NCI-H146 treated with DMSO at 0.1 percent for 48 hours (cell line): Measurements from ENCODE around the gene CLCN1.
"Not testable (repeated sequence)": the region's sequence is repeated elsewhere in the genome, so short reads cannot be mapped to it uniquely, and the experiment has no call there.

Experiments
- DNase-seq: peaks from one replicate; lab custom pipeline; 2025; ENCODE audit not compliant: unreplicated experiment; lab: John Stamatoyannopoulos, UW

The CLCN1 gene

DNA sequence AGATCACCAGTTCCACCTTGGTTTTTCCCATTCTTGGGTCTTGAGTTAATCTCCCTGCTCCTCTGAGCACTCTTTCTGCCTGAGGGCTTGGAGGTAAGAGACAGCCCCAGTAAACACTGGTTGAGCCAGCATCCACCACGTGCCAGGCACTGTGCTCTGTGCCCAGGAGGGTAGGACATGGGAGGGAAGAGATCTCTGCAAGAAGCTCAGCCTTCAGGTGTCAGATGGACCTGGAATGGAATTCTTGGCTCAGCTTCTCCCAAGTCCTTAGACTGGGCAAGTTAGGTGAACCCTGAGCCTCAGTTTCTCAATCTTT is 67.7 kb downstream of the CLCN1 start:
- DNase-seq, result no peak

DNA sequence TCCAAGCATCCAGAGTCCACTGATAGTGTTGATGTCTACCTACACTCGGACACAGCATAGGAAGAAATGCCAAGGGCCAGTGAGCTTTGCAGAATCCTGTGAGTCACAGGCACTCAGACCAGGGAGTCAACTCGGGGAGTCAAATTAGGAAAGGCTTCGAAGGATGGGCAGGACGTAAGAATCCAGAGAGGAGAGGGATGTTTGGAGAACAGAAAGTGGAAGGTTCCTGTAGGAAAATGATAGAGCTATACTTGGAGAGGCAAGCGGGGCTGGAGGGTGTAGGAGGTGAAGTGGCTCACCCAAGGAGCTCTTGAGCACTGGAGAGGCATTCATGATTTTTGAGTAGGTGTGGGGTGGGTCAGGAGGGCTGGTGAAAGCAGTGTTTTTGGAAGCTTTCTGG is 68.2 kb downstream of the CLCN1 start:
- no peak for DNase-seq

DNA sequence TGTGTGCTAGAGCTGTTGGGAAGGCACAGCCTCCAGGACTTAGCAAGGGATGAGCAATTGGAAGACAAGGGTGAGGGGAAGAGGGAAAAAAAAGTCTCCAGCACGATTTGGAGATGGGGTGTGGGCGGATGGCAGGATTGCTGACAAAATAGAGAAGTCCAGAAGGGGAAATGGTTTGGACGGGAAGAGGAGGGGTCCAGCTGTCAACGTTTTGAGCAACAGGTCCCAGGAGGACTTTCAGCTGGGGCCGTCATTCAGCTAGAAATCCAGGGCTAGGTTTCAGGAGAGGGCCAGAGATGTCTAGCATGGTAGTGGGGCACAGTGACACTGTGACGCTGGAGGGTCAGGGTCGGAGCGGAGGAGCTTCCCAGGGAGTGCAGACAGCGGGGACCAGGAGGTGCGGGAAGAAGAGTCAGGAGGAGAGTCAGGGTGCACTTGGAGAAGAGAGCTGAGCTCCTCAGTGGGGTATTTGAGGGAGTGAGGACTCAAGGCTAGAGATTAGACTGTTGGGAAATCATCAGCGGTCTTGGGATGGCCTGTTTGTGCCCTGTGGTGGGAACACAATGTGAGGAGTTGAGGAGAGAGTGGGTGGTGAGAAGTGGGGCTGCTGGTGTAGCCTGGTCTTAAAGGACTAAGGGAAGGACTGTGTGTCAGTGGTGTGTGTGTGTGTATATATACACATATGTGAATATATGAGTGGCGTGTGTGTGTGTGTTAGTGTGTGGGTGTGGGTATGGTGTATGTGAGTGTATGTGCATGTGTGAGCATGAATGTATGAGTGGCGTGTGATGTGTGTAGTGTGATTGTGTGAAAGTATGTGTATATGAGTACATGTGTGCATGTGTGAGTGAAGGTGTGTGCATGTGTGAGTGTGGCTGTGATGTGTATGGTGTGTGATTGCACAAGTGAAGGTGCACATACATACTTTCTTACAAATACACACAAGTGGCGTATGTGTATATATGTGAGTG is 69.0 kb downstream of the CLCN1 start:
- no peak for DNase-seq

DNA sequence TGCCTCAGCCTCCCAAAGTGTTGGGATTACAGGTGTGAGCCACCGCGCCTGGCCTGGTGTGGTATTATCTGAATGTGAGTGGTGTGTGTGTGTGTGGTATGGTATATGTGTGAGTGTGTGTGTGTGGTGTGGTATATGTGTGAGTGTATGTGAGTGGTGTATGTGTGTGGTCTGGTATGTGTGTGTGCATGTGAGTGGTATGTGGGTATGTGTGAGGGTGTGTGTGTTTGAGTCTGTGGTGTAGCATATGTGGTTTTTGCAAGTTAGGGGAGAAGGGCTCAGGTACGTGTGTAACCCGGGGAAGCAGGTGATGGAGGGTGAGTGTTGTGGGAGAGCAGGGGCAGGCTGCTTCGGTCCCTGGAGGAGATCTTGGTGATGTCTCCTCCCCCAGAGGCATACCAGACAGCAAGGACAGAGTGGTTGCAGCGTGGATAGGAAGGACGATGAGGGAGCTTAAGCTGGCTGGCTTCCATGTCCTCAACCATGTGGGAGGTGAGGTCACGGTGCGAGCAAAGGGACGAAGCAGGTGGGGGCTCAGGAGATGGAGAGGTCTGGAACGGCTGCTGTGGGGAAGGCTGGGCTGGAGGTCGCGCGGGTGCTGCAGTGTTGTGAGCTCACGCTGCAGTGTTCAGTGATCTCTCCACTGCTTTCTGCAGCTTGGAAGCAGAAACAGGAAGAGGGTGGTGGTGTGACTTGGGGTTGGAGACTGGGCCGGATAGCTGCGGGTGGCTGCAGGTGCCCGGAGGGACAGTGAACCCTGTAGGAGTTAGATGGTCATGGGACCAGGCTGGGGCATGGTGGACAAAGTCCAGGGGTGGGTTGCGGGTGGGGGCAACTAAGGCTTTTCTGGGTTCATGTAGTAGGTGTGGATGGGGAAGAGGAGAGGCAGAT is 70.2 kb downstream of the CLCN1 start:
- DNase-seq, result no peak

DNA sequence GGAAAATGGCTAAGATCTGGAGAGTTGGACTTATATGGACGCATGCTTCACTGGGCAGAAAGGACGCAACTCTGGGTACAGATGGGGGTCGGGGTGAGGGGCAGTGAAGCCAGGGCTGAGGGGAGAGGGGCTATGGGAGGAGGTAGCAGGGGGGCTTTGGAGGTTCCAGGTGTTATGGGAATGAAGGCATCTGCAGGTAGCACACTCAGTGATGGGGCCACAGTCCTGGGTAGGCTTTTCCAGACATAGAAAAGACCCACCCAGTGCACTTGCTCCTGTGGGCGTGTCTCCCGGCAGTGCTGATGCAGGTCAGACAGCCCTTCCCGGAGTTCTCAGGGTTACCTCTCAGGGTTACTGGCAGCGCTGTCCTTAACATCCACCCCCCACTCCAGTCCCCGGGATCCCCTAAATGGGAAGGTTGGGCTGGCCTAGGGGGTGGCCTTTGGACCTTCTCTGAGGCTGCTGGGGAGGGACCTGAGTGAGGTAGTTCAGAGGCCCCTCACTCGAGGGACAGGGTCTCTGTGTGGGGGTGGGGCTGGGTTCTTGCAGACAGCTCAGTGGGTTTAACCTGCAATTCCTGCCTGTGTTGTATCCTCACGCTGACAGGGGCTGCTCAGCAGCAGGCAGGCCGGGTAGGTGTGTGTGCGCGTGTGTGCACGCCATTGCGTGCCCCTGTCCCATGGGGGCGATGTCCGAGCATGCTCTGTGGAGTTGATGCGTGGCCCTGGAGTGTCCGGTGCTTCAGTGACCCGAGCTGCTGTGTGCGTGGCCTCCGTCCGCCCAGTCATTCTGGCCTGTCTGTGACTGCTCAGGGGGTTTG is 71.5 kb downstream of the CLCN1 start:
- DNase-seq, result no peak

DNA sequence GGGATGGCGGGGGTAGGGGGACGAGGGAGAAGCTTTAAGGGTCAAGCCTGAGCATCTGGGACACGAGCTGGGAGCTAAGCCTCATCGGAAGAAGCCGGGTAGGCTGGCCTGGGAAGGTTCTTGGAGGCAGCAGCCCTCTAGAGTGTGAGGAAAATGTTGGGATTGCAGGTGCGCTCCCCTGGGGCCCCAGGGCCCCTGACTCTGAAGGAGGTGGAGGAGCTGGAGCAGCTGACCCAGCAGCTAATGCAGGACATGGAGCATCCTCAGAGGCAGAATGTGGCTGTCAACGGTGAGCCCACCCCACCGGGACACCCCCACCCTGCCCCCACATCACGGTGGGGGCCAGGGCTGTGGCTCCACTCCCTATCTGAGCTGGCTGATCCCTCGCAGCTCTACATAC is 72.1 kb downstream of the CLCN1 start:
- DNase-seq, result no peak

DNA sequence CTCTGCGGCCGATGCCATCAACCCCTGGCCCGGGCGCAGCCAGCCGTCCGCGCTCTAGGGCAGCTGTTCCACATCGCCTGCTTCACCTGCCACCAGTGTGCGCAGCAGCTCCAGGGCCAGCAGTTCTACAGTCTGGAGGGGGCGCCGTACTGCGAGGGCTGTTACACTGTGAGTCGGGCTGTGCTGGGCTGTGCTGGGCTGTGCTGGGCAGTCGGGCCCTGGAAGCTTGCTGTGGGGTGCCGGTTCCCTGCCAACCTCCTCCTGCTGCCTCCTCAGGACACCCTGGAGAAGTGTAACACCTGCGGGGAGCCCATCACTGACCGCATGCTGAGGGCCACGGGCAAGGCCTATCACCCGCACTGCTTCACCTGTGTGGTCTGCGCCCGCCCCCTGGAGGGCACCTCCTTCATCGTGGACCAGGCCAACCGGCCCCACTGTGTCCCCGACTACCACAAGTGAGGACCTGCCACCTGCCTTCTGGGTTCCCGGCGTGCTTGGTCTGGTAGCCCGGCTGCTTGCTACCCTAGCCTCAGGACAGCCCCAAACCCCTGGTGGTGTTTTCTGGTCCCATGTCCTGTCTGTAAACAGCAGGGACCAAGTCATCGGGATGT is 72.7 kb downstream of the CLCN1 start:
- no peak for DNase-seq

DNA sequence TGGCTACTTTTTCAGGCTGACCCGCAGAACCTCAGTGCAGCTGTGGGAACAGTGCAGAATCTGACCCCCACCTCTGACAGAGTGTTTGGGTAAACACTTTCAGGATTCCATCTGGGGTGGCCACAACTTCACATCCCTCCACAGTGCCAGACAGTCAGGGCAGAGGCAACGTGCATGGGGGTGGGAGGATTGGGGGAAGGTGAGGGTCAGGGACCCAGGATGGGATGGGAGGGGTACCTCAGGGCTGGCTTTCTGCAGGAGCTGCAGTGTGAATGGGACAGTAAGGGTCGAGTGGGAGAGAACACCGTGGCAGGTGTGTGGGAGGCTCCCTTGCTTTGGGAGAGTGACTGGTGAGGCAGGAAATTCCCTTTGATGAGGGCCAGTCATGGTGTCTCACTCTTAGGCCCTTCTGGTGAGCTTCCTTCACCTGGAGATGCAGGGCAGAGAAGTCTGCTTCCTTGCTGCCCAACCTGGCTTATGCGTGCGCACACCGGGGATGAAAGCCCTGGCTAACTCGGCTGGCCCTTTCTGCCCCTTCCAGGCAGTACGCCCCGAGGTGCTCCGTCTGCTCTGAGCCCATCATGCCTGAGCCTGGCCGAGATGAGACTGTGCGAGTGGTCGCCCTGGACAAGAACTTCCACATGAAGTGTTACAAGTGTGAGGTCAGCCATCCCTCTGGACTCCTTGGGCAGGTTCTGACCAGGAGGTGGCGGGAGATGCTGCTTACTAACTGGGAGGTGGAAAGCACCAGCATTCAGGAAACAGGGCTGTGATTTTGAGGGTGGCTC is 73.6 kb downstream of the CLCN1 start:
- no peak for DNase-seq

DNA sequence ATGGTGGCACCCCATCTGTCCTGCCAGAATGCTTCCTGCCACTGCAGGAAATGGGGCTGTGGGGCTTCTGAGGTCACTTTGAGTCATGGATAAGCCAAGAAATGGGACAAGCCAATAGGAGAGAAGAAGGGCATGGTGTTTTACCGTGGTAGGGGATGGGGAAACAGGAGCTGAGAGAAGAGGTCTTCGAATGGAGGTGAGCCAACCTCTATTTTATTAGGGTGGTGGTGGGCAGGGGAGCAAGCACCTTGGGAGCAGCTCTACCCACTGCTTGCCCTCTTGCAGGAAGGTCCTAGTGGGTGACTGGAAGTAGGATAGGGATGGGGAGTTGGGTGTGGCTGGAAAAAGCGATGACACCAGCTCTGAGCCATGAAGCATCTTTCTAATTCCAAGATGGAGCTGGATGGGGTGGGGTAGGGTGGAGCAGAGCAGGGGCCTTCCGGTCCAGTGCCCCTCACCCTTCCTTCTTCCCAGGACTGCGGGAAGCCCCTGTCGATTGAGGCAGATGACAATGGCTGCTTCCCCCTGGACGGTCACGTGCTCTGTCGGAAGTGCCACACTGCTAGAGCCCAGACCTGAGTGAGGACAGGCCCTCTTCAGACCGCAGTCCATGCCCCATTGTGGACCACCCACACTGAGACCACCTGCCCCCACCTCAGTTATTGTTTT is 74.3 kb downstream of the CLCN1 start:
- DNase-seq, result no peak

DNA sequence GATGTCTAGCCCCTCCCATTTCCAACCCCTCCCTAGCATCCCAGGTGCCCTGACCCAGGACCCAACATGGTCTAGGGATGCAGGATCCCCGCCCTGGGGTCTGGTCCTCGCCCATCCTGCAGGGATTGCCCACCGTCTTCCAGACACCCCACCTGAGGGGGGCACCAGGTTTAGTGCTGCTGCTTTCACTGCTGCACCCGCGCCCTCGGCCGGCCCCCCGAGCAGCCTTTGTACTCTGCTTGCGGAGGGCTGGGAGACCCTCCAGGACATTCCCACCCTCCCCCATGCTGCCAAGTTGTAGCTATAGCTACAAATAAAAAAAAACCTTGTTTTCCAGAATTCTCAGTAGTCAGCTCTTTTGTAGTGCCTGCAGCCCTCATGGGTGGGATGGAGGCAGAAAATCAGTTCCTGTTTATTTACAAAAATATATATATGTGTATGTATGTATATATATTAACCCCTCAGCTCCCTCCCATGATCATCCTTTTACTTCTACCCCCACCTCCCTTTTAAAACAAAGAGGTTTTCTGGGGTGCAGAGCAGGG is 74.9 kb downstream of the CLCN1 start:
- DNase-seq, result no peak

DNA sequence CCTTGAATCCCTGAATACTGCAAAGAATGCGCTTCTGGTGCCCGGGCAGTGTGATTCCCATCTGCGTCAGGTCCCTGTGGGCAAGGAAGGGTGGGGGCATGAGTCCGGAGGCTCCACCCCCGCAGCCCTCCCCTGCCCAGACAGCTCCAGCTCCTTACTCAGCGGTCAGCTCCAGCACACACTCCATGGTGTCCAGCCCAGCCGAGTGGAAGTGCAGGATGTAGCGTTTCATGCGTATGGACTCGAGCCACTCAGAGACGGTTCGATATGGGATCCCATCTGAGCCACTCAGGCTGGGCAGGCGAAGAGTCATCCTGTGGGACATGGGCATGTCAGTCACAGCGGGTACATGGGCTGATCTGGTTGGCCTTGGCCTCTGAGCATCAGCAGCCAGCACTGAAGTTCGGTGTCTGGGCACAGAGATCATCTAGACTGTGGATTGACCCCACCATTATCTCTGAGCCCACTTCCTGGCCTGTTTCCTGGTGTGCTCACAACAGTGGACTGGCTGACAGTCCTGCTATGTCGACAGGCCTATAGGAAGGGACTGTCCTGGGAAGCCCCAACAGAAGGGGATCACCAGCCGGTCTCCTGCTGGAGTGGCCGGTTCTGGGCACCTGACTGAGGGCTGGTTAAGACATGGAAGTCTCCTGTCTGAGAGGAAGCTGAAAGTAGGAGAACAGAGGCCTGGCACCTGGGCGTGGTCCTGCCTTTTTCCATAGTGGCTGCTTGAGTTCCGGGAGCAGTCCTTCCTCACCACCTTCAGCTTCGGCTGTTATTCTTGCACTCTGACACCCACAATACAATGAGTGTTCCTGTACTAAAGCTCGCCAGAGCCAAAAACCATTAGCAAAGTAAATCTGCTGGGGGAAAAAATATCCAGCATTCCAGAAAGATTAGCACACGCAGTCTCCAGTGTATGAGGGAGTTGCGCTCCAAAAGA is 75.8 kb downstream of the CLCN1 start:
- DNase-seq, result no peak

DNA sequence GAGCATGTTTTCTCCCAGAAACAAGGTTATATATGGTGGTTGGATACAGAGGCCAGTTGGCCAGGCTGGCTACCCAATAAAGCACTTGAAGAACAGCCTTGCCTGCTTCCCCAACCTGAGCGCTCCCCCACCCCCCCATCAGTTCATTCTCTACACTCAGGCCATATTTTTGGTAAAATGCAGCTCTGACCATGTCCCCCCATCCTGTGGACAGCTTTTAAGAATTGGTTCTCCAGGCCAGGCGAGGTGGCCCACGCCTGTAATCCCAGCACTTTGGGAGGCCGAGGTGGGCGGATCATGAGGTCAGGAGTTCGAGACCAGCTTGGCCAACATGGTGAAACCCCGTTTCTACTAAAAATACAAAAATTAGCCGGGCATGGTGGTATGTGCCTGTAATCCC is 76.5 kb downstream of the CLCN1 start:
- not testable (repeated sequence) for DNase-seq

DNA sequence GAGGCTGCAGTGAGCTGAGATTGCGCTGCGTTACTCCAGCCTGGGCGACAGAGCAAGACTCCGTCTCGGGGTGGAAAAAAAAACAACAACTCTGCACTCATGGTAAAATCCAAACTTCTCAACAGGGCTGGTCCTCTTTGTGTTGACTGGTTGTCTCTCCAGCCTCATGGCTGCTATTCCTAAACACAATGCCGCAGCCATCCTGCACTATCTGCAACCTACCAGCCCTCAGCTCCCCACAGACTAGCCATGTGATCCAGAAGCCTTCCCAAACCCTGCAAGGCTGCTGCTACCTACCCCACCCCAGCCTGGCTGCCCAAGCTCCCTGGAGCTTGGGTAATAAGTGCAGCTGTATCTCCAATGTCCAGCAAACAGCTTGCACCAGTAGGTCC is 77.0 kb downstream of the CLCN1 start:
- DNase-seq, result no peak

DNA sequence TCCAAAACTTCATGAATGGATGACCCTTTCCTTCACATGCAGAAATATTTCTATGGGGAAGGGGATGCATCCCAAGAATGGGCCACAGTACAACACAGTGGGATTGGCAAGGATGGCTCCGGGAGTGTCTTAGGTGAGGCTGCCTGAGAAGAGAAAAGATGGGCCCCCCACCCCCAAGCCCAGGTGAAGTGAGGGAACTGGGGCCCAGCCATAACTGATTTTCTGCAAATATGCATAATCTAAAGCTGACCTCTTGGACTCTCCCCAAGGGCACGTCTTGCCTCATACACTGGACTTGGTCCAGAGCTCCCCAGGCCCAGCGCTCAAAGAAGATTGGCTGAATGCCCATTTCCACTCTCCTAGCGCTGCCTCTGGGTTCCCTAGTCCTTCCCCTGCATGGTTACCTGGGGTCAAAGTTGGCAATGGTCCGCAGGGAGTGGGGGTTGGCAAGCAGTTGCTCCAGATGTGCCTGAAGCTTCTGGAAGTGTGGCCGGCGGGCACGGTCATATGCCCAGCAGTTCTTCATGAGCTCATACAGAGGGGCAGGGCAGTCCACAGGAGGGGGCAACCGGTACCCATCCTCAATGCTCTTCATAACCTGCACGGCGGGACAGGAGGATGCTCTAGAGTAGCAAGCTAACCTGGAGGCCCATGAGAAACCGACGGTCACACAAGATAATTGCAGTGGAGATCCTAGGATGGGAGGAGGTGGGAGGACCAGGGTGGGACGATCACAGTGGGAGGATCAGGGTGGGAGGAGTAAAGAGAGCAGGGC is 77.5 kb downstream of the CLCN1 start:
- DNase-seq, result no peak

DNA sequence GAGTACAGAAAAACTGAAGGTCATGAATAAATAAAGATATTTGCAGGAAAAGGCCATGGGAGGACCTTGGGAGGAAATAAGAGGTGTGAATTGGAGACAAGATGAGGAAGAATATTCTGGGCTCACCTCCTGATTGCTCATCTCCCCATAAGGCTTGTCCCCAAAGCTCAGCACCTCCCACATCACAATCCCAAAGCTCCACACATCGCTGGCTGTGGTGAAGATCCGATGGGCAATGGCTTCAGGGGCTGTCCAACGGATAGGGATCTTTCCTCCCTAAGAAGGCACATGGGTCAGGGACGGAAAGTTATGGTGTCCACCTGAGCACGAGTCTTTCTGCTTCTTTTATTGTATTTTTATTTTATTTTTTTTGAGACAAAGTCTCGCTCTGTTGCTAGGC is 78.2 kb downstream of the CLCN1 start:
- DNase-seq, result no peak

DNA sequence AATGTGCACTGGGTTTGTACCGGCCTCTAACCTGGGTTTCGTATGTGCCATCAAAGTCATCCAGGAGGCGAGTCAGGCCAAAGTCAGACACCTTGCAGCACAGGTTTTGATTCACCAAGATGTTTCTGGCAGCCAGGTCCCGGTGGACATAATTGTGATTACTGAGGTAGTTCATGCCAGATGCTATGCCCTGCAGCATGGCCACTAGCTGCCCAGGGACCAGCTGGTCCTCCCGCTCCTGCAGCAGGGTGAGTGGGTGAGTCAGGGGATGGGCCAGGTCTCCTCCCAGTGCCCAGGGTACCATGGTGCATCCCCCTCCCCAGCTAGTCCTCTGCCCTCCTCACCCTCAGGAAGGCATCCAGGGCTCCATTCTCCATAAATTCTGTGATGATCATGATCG is 78.9 kb downstream of the CLCN1 start:
- no peak for DNase-seq
